GM21390 (cell line): ENCODE results near the gene LIMS2.

ENCODE experiments used
- ATAC-seq: cut with Tn5 transposase; IDR thresholded peaks from one replicate; pipeline ENCODE4 v1.9.1; 2021; ENCODE audit not compliant: unreplicated experiment

Gene LIMS2

GRCh38 chr2:127658641-127659407 lies 16.5 kb downstream of the LIMS2 start:
- no peak for ATAC-seq

DNA sequence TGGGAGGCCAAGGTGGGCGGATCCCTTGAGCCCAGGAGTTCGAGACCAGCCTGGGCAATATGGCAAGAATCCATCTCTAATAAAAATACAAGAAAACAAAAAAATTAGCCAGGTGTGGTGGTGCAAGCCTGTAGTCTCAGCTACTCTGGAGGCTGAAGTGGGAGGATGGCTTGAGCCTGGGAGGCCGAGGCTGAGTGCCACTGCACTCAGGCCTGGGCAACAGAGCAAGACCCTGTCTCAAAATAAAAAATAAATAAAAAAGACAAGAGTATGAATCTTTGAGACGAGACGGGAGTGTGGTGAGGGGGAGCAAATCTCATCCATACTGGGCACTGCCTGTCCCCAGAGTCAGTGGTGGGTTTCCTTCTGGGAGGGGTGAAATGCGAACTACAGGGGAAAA lies 17.2 kb downstream of the LIMS2 start:
- no peak for ATAC-seq

DNA sequence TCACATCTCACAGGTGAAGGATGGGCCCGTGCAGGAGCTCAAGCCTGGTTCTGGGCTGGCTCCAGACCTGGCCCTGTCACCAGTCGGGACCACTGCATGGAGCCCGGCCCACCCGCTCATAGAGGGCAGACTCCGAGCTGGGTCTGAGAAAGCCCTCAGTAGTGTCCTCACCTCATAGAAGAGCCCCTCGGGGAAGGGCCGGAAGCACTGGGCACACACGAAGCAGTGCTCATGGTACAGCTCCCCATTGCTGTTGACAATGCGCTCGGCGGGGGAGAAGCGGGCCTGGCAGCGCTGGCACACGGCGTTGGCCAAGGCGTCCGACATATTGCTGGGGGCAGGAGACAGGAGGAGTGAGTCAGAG lies 18.1 kb downstream of the LIMS2 start:
- ATAC-seq = no peak

- ATAC-seq = no peak
Measured at GRCh38 chr2:127656569-127657231, 18.6 kb downstream of the LIMS2 start.

DNA sequence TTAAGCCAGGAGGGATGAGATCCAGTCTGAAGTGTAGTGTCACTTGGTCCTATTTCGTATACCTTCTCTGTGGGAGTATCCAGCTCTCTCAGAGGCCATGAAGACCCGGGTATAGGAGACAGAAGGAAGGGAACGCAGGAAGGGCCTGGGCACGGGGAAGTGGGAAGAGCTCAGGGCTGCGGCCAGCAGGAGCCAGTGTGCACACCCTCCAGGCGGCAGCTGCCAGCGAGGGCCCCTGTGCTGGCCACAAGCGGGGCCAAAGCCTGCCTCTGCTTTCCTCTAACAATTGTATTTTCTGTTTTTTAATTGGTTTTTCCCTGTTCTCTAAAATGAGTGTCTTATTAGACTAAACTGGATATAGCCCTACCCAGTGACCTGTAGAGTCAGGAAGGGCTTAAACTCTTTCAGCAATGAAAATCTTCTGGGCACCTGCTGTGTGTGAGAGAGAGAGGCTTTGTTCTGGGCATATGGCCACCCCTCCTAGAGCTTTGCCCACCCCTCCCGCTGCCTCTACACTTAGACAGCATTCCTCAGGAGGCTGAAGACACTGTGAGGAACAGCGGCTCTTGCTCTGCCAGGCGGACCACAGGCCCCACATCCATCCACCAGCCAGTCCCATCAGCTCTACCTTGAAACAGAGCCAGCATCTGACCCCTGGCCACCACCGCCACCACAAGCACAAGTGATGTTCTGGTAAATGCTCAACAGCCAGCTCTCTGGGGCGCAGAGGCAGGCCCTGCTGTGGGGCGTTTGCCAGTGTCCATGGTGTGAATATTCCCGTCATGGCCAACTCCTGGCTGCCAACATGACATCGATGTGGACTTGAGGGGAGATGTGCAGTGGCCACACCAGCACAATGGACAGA lies 19.9 kb downstream of the LIMS2 start:
- no peak for ATAC-seq

- ATAC-seq = no peak
Measured at GRCh38 chr2:127654838-127655175, 20.5 kb downstream of the LIMS2 start.

DNA sequence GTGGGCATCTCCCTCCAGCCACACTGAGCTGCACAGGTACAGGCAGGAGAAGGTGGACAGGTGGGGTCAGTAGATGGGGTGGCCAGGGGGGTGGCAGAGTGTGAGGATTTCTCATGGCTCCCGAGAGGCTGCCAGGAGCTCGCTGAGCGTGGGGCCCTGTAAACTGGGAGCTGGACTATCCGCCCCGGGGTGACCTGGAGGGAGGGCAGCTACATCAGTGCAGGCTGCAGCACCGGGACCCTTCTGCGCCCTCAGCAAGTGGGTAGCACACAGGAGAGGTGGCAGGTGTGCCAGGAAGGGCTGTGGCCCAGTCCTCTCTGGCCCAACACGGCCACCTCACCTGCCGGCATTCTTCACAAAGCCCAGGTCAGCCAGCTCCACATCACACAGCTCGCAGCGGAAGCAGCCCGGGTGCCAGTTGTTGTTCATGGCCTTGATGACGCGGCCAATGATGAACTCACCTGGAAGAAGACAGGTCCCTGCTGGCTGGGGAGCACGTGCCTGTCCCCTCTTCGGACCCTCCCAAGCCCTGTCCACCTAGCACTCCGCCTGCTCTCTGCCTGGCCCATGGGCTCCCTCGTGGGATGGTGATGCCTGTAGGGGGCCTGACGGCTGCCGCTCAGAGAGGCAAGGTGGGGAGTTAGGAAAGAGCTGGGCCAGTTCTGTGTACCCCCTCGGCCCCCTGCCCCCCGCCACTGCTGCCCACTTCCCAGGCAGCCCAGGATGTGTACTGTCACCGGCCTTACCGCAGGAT lies 21.1 kb downstream of the LIMS2 start:
- ATAC-seq = no peak

DNA sequence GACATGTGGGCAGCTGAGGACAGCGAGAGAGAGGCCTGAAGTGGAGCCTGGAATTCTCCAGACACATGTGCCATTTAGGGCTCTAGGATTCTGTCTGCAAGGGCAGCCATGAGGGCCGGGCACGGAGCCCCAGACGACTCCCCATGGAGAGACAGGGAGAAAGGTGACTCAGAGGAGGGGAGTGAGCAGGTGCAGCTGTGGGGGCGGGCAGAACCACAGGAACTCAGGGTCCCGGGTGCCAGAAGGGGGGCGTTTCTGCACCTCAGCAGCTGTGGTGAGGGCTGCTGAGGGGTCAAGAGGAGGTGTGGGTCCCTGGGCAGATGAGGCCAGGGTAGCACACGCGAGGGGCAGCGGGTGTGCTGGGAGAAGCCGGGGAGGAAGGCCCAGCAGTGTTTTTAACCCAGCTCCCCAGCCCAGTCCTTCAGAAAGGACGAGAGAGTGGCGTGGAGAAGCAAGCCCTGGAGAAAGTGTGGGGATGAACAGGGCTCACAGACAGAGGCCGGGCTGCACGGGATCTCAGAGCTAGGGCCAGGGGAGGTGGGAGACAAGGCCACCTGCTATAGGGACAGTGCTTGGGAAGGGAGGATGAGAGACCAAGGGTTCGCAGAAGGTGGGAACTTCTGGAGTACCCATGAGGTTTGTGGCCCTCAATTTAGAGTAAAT lies 21.8 kb downstream of the LIMS2 start:
- no peak for ATAC-seq

DNA sequence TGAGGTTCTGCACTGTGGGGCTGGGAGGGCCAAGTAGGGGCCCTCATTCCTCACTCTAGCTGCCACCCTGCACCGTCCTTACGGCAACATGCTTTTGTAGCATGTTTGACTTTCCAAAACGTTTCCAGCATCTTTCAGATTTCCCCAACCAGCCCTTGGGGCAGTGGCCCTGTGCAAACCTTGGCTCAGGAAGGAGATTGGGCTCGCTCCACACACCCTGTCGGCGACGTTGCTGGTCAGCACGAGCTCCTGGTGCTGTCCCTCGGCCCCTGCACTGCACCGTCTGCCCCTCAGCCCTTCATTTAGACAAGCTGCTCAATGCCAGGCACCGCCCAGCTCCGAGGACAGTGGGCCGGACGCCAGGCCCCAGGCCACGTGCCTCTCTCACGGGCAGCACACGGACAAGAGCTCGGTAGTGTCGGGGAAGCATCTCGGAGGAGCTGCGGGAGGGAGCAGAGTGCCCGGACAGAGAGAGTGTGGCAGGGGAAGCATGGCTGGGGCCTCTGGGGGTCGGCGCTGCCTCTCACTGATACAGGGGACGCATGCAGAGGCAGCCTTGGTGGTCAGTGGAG lies 22.5 kb downstream of the LIMS2 start:
- ATAC-seq = no peak

GRCh38 chr2:127651971-127652550 lies 23.3 kb downstream of the LIMS2 start:
- ATAC-seq = no peak

DNA sequence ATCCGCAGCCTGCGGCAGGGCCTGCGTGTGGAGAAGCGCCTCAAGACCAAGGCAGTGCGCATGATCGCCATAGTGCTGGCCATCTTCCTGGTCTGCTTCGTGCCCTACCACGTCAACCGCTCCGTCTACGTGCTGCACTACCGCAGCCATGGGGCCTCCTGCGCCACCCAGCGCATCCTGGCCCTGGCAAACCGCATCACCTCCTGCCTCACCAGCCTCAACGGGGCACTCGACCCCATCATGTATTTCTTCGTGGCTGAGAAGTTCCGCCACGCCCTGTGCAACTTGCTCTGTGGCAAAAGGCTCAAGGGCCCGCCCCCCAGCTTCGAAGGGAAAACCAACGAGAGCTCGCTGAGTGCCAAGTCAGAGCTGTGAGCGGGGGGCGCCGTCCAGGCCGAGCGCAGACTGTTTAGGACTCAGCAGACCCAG lies 23.9 kb downstream of the LIMS2 start:
- ATAC-seq = no peak

DNA sequence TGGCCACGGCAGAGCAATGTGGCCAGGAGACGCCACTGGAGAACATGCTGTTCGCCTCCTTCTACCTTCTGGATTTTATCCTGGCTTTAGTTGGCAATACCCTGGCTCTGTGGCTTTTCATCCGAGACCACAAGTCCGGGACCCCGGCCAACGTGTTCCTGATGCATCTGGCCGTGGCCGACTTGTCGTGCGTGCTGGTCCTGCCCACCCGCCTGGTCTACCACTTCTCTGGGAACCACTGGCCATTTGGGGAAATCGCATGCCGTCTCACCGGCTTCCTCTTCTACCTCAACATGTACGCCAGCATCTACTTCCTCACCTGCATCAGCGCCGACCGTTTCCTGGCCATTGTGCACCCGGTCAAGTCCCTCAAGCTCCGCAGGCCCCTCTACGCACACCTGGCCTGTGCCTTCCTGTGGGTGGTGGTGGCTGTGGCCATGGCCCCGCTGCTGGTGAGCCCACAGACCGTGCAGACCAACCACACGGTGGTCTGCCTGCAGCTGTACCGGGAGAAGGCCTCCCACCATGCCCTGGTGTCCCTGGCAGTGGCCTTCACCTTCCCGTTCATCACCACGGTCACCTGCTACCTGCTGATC lies 24.4 kb downstream of the LIMS2 start:
- no peak for ATAC-seq

DNA sequence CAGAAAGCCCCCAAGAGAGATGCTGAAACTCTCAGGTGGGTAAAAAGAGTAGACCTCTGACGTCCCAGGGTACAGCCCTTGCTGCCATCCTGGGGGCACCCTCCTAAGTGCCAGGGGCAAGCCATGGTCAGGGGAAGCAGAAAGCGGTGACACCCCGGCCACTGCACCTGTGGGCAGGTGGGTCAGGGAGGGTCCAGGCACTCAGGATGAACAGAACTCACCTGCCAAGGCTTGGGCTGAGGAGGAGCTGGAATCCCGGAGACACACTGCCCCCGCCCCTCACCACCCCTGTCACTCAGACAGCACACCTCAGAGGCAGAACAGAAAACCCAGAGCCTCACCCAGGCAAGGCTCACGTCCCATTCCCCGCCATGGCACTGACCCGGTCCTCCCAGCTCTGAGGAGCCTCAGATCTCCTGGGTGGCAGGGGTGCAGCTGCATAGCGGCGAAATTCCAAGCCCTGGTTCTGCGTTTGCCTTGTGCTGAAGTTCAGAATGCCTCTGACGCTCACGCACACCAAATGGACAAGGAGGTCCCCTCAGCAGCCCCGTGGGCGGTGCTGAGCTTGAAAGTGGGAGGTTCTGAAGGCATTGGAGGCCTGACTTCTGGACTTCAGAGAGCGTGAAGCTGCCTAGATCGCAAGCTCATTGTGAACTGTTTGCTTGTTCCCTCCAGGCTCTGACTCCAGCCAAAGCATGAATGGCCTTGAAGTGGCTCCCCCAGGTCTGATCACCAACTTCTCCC lies 25.1 kb downstream of the LIMS2 start:
- ATAC-seq = no peak

- ATAC-seq = no peak
Measured at GRCh38 chr2:127649684-127650040, 25.7 kb downstream of the LIMS2 start.

GRCh38 chr2:127649100-127649611 lies 26.2 kb downstream of the LIMS2 start:
- ATAC-seq = no peak

DNA sequence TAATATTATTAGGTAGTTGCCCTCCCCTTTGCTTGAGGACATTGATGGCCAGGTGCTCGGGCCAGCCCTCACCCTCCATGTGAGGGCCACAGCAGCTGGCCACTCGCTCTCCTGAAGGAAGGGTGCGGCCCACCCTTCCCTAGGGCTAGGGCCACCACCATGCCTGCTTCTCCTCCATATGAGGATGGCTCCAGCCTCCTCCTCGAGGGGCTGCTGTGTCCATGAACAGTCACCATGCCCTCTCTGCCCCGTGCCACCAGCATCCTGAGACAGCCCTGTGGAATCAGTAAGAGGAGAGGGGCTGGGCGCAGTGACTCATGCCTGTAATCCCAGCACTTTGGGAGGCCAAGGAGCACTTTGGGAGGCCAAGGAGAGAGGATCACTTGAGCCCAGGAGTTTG lies 27.0 kb downstream of the LIMS2 start:
- no peak for ATAC-seq

DNA sequence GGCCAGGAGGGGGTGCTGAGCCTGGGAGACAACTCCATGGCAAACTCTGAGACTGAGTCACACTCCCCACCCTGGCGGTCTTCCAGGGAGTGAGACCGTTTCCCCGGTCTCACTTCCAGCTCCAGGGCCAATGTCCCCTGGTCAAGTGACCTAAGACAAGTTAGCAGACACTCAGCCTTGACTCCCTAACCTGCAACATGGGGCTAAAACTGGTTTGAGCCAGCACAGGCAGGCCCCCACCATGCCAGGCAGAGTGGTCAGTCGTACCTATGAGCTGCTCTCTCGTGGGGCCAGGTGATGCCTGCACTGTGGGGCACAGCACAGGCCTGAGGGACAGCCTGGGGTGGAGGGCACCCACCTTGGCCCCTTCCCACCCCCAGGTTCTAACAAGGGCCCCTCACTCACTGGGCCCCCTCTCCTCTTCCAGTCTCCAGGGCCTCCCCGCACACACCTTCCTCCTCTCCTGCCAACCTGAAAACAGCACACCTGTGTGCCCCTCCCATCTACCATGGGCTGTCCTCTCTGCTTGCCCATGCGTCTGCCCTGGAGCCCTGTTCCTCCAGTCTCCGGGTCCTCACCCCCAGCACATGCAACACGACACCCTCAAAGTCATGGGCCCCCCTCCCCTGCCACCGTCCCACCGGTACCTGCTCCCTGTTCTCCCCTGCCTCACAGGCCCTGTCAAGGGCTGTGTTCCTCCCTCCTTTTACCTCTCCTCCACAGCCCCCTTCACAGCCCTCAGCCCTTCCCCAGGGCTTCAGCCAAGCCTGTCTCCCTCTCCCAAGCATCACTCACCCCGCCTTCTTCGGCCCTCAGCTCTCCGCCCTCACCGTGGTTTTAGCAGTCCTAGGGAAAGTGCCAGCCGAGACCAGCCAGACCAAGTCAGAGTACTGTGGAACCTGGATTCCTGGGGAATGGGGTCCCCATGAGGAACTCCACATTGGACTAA lies 27.8 kb downstream of the LIMS2 start:
- no peak for ATAC-seq
